ENCODE results near the gene ZNF174. TPM values are rescaled to one million over a fixed set of nuclear protein-coding genes. Genes with fewer than 3 reads are reported as not detected.
A peak's percentile ranks its signal among the peaks of the same experiment; 100 is the strongest.

Gene ZNF174
- total RNA-seq, 2 experiments from 2014 or later, result 21.1 to 21.7 TPM

DNA sequence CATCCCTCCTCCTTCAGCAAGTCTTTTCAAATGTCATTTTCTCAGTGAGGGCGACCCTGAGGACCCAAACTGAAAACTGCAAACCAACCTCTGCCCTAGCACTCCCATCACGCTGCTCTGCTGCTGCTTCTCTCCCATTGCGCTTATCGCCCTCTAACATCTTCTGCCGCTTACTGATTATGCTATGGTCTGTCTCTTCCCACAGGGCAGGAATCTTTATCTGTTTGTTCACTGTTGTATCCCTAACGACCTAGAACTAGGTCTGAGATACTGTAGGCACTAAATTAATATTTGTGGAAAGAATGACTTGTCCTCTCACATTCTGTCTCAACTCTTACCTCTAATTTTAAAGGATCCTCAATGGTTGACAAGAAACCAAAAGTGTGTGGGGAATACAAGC lies 12.7 kb upstream of the ZNF174 start:
- no peak overlapping the region for H3K4me2 ChIP-seq (ENCODE audit: low read length)
- ChIA-PET POLR2A (interaction anchor here (0.7 kb wide), 1 partner anchor 12 kb away, joined by 4 read pairs; no protein-coding TSS in a partner anchor), CTCF (ENCODE audit: unreplicated experiment) (no interaction called here)
- H3K36me3 ChIP-seq (ENCODE audit: insufficient read depth, low read length), result peaks cover 76% of the 10 kb centered on the region
- BruUV-seq (replicated peaks), result no TSS peak
- H3K9me2 ChIP-seq (ENCODE audit: insufficient read depth, low read length), result no peaks in the 10 kb centered on the region
- H4K20me1 ChIP-seq (ENCODE audit: insufficient read depth, low read length), result no peaks in the 10 kb centered on the region
- TF ChIP-seq, protein P1, sequence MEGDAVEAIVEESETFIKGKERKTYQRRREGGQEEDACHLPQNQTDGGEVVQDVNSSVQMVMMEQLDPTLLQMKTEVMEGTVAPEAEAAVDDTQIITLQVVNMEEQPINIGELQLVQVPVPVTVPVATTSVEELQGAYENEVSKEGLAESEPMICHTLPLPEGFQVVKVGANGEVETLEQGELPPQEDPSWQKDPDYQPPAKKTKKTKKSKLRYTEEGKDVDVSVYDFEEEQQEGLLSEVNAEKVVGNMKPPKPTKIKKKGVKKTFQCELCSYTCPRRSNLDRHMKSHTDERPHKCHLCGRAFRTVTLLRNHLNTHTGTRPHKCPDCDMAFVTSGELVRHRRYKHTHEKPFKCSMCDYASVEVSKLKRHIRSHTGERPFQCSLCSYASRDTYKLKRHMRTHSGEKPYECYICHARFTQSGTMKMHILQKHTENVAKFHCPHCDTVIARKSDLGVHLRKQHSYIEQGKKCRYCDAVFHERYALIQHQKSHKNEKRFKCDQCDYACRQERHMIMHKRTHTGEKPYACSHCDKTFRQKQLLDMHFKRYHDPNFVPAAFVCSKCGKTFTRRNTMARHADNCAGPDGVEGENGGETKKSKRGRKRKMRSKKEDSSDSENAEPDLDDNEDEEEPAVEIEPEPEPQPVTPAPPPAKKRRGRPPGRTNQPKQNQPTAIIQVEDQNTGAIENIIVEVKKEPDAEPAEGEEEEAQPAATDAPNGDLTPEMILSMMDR (conservative IDR thresholded peaks at IDR 0.05; ENCODE audit: low read length), result no peak
- no peak for TF ChIP-seq EZH2phosphoT487 (IDR thresholded peaks at IDR 0.05; ENCODE audit: borderline replicate concordance, low read depth, low read length)
- H3K79me2 ChIP-seq (ENCODE audit: insufficient read depth, low read depth, low read length), result 0 out of 2 replicates have a peak, but pooled peaks cover 6% of the 10 kb centered on the region
- no peaks in the 10 kb centered on the region for H3K9me3 ChIP-seq (ENCODE audit: low read length)
- intact Hi-C loops (cut with micrococcal nuclease; ENCODE audit: unreplicated experiment), result no loop called here
- H3K4me3 ChIP-seq (ENCODE audit: low read depth, low read length, poor library complexity, severe bottlenecking), result no peak overlapping the region
- H3K27ac ChIP-seq (ENCODE audit: low read depth, low read length, poor library complexity, severe bottlenecking), result no peak overlapping the region
- H3K4me1 ChIP-seq (ENCODE audit: insufficient read depth, low read length, poor library complexity, severe bottlenecking), result peaks cover 8% of the 10 kb centered on the region
- H2AFZ ChIP-seq (ENCODE audit: low read length), result no peak overlapping the region
- DNase-seq (ENCODE audit: low spot score), result no peak

DNA sequence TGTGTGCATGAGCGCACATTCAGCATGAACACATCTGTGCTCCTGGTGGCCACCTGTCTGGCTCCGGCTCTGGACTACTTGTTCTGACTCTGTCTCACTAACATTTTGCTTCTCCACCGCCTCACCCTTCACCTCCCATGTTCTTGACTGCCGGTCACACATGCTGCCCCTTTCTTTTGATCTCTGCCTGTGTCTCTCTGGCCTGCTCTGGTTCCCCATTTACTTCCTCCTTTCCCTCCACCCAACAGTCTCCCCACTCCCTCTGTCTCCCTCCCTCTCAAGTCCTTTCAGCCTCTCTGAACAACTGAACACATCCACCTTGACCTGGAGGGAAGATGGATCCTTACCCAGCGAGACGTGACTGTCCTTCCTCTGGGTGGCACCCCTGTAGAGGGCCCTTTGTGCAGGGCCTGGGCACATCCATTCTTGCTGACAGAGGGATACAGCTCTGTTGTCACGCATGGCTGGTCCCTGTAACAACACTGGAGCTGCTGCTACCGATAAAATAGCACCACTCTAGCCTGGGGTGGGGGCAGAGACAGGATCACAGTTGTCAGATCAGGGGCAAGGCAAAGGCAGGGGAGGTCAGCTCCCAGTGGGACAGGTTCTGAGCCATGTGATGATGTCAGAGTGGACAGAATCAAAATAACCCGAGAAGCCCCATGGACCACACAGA lies 11.2 kb upstream of the ZNF174 start:
- Histone ChIP-seq H3K4me3 (ENCODE audit: low read depth, low read length, poor library complexity, severe bottlenecking) (no peak overlapping the region), H3K9me3 (ENCODE audit: low read length) (no peaks in the 10 kb centered on the region), H3K9me2 (ENCODE audit: insufficient read depth, low read length) (no peaks in the 10 kb centered on the region), H2AFZ (ENCODE audit: low read length) (no peak overlapping the region), H3K79me2 (ENCODE audit: insufficient read depth, low read depth, low read length) (0 out of 2 replicates have a peak, but pooled peaks cover 6% of the 10 kb centered on the region), H3K27ac (ENCODE audit: low read depth, low read length, poor library complexity, severe bottlenecking) (no peak overlapping the region), H3K4me2 (ENCODE audit: low read length) (no peak overlapping the region), H3K4me1 (ENCODE audit: insufficient read depth, low read length, poor library complexity, severe bottlenecking) (peaks cover 8% of the 10 kb centered on the region), H3K36me3 (ENCODE audit: insufficient read depth, low read length) (peaks cover 75% of the 10 kb centered on the region), H4K20me1 (ENCODE audit: insufficient read depth, low read length) (no peaks in the 10 kb centered on the region)
- ChIA-PET POLR2A (no interaction called here), CTCF (ENCODE audit: unreplicated experiment) (no interaction called here)
- peak; percentile 27 for DNase-seq (ENCODE audit: low spot score)
- BruUV-seq (replicated peaks), result no TSS peak
- TF ChIP-seq, protein P1 (conservative IDR thresholded peaks at IDR 0.05; ENCODE audit: low read length), result no peak
- TF ChIP-seq EZH2phosphoT487 (IDR thresholded peaks at IDR 0.05; ENCODE audit: borderline replicate concordance, low read depth, low read length), result no peak
- intact Hi-C loops (cut with micrococcal nuclease; ENCODE audit: unreplicated experiment), result no loop called here

DNA sequence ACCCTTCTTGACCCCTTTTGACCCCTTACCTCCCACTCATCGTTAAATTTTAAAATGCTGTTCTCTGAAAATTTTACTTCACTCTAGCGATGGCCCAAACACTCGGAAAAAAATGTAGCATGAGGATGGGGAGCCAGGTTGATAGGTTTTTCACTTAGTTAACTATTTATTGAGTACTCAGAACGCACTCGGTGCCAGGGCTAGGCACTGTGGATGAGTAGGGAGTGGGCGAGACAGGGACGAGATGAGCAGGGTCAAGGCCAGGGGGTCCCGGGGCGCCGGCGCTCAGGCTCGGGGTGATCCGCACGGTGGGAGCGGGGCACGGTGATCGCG lies 603 bp upstream of the ZNF174 start:
- Histone ChIP-seq H3K27ac (ENCODE audit: low read depth, low read length, poor library complexity, severe bottlenecking) (peak overlapping the region; percentile 31), H3K4me2 (ENCODE audit: low read length) (peak overlapping the region; percentile 76), H4K20me1 (ENCODE audit: insufficient read depth, low read length) (no peaks in the 10 kb centered on the region), H2AFZ (ENCODE audit: low read length) (peak overlapping the region; percentile 51), H3K36me3 (ENCODE audit: insufficient read depth, low read length) (peaks cover 59% of the 10 kb centered on the region), H3K9me3 (ENCODE audit: low read length) (no peaks in the 10 kb centered on the region), H3K79me2 (ENCODE audit: insufficient read depth, low read depth, low read length) (peaks cover 56% of the 10 kb centered on the region), H3K4me1 (ENCODE audit: insufficient read depth, low read length, poor library complexity, severe bottlenecking) (peaks cover 36% of the 10 kb centered on the region), H3K9me2 (ENCODE audit: insufficient read depth, low read length) (no peaks in the 10 kb centered on the region), H3K4me3 (ENCODE audit: low read depth, low read length, poor library complexity, severe bottlenecking) (peak overlapping the region; percentile 76)
- ChIA-PET CTCF (ENCODE audit: unreplicated experiment) (no interaction called here), POLR2A (interaction anchor here (0.9 to 1.2 kb wide), 4 partner anchors 9 to 133 kb away, joined by 3 to 4 read pairs (median 3); no protein-coding TSS in a partner anchor)
- BruUV-seq (replicated peaks), result TSS peak; percentile 82
- intact Hi-C loops (cut with micrococcal nuclease; ENCODE audit: unreplicated experiment), result loop anchor here (1.0 to 5.0 kb wide), 4 partner anchors 52 to 118 kb away; partner anchors contain the start of gene CLUAP1
- no peak for TF ChIP-seq EZH2phosphoT487 (IDR thresholded peaks at IDR 0.05; ENCODE audit: borderline replicate concordance, low read depth, low read length)
- TF ChIP-seq, protein P1 (conservative IDR thresholded peaks at IDR 0.05; ENCODE audit: low read length), result no peak
- no peak for DNase-seq (ENCODE audit: low spot score)
